TTC549 (cell line): ENCODE measurements around the gene SEZ6L2.
"Not testable (repeated sequence)": the region's sequence is repeated elsewhere in the genome, so short reads cannot be mapped to it uniquely, and the experiment has no call there.

ENCODE experiments used
- FAIRE-seq: peaks from 2 replicates; lab custom pipeline; 2012; peaks lifted over from hg19 to GRCh38; lab: Jason Lieb, UNC

The SEZ6L2 gene

DNA sequence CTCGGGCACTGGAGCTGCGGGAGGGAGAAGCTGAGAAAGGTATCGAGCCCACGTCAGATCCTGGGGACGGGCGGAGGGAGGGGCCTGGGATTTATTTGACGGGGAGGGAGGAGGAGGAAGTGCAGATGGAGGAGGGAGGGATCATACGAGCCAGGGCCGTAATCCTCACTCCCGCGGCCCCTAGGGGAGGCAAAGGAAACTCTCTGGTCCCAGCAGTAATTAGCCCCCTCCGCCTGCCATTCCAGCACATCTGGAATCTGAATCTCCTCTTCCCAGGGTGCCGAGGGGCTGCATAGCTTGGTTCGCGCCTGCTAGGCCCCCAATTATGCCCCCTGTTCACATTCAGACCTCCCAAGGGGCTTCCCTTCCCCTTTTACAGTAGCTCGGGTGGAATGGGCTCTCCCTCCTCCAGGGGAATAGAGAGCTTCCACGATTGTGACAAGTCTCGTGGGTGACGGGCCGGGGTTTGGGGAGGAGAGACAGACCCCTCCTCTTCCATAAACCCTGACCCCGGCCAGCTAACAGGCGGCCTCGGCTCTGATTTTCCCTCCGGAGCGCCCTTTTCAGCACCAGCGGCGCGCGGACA is at the start of gene SEZ6L2:
SEZ6L2 (minus strand) TSS at position 35 of the 586 bp plus-strand sequence. CDS start 531 bp downstream, outside the sequence.
- no peak for FAIRE-seq

DNA sequence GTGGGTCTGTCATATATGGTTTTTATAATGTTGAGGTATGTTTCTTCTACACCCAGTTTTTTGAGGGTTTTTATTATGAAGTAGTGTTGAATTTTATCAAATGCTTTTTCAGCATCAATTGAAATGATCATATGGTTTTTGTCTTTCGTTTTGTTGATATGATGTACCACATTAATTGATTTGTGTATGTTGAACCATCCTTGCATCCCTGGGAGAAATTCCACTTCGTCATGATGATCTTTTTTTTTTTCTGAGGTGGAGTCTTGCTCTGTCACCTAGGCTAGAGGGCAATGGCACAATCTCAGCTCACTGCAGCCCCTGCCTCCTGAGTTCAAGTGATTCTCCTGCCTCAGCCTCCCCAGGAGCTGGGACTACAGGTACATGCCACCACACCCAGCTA is 48.5 kb upstream of the SEZ6L2 start:
- no peak for FAIRE-seq

DNA sequence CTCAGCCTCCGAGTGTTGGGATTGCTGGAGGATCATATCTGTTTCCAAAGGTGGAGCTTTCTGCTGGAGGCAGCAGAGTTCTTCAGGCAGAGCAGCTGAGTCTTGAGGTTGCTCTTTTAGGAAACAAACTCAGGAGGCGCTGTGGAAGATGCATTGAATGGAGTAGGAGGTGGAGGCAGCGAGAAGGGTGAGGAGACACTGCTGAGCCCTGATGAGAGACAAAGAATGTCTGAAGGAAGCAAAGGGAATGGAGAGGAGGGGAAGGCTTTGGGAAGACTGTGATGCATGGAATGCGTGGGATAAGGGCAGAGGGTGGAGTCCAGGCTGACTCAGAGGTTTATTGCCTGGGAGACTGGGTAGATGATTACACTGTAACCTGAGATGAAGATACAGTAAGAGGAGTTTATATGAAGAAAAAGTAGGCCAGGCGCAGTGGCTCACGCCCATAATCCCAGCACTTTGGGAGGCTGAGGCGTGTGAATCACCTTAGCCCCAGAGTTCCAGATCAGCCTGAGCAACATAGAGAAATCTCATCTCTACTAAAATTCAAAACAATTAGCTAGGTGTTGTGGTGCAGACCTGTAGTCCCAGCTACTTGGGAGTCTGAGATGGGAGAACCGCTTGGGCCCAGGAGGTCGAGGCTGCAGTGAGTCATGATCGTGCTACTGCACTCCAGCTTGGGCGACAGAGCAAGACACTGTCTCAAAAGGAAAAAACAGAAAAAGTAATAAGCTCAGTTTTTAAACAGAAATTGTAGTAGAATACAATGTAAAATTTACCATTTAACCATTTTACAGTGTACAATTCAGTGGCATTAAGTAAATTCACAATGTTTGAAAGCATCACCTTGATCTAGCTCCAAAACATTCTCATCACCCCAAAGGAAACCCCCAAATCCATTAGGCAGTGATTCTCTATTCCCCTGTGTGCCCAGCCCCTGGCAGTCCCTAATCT is 44.8 kb upstream of the SEZ6L2 start:
- FAIRE-seq, result peak; percentile 92

DNA sequence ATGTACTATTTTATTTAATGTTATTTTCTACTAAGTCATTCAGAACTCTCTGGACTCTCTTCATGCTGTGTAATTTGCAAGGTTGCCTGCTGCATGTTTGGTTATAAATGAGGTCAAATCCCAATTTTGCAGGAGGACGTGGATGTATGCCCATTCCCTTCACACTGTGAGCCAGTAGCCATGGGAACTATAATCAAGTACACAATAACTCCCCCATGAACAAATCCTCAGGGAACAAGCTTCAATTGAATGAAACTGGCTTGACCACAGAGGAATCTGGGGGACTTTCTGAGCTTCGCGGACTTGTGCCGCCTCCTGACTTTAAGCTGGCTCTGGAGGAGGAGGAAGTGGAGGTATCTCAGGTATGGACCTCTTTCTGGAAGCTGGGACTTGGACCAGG is 41.3 kb upstream of the SEZ6L2 start:
- FAIRE-seq, result no peak

DNA sequence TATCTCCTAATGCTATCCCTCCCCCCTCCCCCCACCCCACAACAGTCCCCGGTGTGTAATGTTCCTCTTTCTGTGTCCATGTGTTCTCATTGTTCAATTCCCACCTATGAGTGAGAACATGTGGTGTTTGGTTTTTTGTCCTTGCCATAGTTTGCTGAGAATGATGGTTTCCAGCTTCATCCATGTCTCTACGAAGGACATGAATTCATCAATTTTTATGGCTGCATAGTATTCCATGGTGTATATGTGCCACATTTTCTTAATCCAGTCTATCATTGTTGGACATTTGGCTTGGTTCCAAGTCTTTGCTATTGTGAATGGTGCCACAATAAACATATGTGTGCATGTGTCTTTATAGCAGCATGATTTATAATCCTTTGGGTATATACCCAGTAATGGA is 32.4 kb upstream of the SEZ6L2 start:
- FAIRE-seq, result not testable (repeated sequence)

GRCh38 chr16:29927070-29927905 is 27.9 kb upstream of the SEZ6L2 start:
- FAIRE-seq, result no peak

DNA sequence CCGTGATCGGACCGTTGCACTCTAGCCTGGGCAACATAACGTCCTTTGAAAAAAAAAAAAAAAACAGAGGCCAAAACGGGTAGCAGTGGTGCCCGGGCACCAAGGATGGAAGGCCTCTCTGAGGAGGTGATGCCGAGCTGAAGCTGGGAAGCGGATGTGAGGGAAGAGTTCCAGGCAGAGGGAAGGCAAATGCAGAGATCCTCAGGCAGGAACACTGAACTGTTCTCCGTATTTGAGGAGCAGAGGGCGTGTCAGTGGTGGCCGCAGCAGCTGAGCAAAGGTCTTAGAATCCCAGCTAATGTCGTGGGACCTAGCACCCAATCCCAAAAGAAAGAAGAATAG is 27.3 kb upstream of the SEZ6L2 start:
- no peak for FAIRE-seq

GRCh38 chr16:29925781-29926710 is 26.7 kb upstream of the SEZ6L2 start, which contains the start of gene KCTD13:
TSS of gene KCTD13 (minus strand) at chr16:29926226. CDS start at chr16:29926033, 193 bp downstream.
- no peak for FAIRE-seq

GRCh38 chr16:29925105-29925756 is 25.9 kb upstream of the SEZ6L2 start:
- FAIRE-seq, result no peak

DNA sequence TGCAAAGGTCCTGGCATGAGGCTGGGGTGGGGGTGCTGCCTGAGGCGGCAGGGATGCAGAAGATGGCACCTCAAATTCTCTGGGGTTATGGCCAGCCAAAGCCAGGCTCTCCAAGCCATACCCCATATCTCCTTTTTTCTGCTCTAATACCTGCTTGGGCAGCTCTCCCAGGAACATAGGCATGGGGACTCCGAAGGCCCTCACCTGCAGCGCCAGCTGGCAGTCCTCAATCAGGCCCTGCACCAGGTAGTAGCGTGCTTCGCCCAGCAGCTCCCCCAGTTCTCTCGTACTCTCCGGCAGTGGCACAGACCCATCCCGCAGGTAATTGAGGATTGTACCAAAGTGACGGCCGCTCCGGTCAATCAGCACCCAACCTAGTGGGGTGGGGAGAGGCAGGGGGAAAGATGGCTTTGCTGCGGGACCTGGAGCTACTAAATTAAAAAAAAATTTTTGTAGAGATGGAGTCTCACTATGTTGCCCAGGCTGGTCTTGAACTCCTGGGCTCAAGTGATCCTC is 23.7 kb upstream of the SEZ6L2 start:
- no peak for FAIRE-seq

- no peak for FAIRE-seq
Measured at GRCh38 chr16:29922326-29922725, 23.0 kb upstream of the SEZ6L2 start.

DNA sequence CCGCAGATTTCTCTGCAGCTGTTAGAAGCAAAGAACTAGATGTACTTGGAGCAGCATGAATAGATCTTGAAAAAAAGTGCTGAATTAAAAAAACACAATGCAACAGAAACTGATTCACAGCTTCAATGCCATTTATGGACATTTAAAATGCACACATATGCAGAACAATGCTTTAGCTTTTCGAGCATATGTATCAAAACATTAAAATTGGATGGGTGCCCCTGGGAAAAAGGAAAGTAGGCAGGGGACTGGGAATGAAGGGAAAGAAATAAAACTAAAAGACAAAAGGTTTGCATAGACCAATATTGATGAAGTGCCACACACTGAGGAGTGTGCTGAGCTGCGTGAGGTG is 21.7 kb upstream of the SEZ6L2 start:
- no peak for FAIRE-seq

DNA sequence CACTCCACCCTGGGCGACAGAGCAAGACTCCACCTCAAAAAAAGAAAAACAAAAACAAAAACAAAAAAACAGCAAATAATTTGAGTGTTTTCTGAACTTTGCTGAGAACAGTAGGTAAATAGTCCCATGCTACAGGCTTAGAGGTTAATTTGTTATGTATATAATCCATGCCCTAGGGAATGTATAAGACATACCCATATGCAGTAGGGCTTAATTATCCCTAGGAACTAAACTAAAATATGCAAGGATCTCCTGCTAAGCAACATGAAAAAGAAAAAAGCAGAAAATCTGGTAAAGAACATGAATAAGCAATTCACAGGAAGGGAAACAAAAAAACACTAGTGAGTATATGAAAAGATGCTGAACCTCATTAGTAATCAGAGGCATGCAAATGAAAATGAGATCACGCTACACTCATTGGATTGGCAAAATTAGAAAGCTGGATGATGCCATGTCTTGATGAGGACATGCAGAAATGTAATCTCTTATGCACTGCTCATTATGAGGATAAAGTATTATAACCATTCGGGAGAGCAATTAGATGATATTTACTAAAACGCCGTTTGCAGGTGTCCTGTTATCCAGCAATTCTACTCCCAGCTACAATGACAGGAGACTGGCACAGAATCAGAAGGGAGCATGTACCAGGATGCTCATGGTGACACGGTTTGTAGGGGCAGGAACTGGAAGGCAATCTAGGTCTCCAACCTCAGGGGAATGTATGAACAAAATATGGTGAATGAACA is 21.1 kb upstream of the SEZ6L2 start:
- no peak for FAIRE-seq

DNA sequence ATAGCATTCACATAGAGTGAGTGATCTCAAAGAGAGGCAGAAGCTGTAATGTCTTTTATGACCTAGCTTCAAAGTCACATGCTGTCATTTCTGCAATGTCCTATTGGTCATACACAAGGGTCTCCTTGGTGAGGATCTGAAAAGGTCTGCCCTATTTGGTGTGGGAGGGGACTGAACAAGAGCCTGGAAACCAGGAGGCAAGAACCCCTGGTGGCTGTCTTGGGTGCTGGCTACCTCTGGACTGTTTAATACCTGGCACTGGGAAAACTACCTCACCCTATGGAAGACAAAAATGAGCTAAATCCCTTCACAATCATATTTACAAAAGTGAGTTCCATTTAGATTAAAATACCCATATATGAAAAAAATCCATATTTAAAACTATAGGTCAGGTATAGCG is 17.6 kb upstream of the SEZ6L2 start:
- no peak for FAIRE-seq

DNA sequence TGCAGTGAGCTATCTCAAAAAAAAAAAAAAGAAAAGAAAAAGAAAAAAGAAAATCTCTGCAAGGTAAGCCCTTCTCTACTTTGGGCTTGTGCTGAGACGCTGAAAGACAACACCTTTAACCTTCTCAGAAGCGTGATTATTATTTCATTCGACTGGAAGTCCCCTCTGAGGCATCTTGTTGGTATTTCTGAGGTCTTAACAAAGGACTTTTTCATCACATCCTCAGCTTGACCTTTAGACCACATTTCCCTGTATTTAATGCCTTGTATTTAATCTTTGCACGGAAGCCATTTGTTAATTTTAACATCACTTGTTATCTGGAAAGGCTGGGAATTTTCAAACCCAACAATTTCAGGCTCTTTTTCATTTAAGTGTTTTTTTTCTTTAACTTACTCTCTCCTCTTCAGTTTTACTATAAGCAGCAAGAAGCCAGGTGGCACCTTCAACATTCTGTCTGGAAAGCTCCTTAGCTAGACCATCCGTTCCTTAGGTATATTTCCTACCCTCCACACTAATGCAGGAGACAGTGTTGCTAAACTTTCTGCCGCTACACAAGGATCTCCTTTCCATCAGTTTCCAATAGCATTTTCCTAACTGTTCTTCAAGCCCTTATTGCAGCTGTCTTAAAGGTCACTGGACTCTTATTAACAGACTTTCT is 16.4 kb upstream of the SEZ6L2 start:
- FAIRE-seq, result no peak

GRCh38 chr16:29913514-29913913 is 14.2 kb upstream of the SEZ6L2 start:
- no peak for FAIRE-seq

DNA sequence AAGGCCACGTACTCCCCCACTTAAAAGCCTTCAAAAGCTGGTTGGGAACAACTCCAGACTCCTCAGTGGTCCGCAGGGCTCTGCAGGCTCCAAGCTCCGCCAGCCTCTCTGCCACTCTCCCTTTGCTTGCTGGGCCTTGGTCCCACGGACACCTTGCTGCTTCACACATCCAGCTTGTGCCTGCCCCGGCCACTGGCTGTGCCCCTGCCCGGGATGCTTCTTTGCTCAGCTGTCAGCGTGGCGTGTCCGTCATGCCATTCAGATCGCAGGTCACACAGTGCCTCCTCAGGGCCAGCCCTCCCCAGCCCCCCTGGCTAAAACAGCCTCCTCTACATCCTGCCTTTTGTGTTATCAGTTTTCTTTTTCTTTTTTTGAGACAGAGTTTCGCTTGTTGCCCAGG is 12.7 kb upstream of the SEZ6L2 start:
- FAIRE-seq, result no peak

DNA sequence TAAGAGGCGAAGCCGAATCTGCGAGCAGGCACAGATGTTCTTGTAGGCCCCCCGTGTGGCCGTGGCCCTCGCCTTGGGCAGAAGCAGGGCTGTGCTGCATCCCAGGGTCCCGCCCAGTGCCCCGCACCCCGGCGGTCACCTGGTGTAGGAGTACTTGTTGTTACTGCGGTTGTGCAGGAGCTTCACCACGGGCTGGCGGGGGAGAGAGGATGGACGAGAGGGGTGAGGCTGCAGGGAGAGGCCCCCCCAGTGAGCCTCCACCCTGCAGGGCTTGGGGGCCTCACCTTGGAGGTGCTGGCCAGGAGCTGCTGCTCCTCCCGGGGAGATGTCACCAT is 12.3 kb upstream of the SEZ6L2 start:
- no peak for FAIRE-seq

GRCh38 chr16:29910819-29911675 is 11.7 kb upstream of the SEZ6L2 start:
- no peak for FAIRE-seq
